ENCODE data around the gene SH3PXD2A. TPM values are rescaled to one million over a fixed set of nuclear protein-coding genes. Genes with fewer than 3 reads are reported as not detected.

Gene SH3PXD2A
- total and polyA plus RNA-seq, 10 of the 15 experiments (the other 5 are each of a cell fraction or from before 2014, with no cell fraction given) = 0.63 to 14.0 (median 4.4) TPM

- TF ChIP-seq TCF12 (IDR thresholded peaks at IDR 0.05; ENCODE audit: low read depth, low read length) = no peak
- no peak for TF ChIP-seq ZNF384 (IDR thresholded peaks at IDR 0.05; ENCODE audit: borderline replicate concordance, low read depth, low read length)
- TF ChIP-seq HDAC2 (IDR thresholded peaks at IDR 0.05) = no peak
- no peak for TF ChIP-seq ZNF592 (IDR thresholded peaks at IDR 0.05)
- TF ChIP-seq JUND (IDR thresholded peaks at IDR 0.05; ENCODE audit: low read depth, low read length) = no peak
Observed at GRCh38 chr10:103589074-103589630, 266.2 kb downstream of the SH3PXD2A start (continued).

GRCh38 chr10:103587073-103587472 is 268.3 kb downstream of the SH3PXD2A start:
- intact Hi-C loops (cut with micrococcal nuclease; ENCODE audit: unreplicated experiment) (no loop called here), in situ Hi-C loops (cut with MboI) (no loop called here)
- POLR2A ChIA-PET = no interaction called here
- FAIRE-seq (no peak), DNase-seq (ENCODE audit: low read depth, low spot score) (no peak), ATAC-seq (no peak)
- Histone ChIP-seq H3K4me3 (no peak overlapping the region), H3K4me1 (ENCODE audit: control insufficient read depth, insufficient read depth, low read length) (0 out of 2 replicates have a peak, but pooled peaks cover 5% of the 10 kb centered on the region), H4K20me1 (ENCODE audit: control insufficient read depth, insufficient read depth) (no peaks in the 10 kb centered on the region), H3K27ac (ENCODE audit: control insufficient read depth, insufficient read depth) (no peak overlapping the region), H3K36me3 (ENCODE audit: control insufficient read depth in 2 of 2, insufficient read depth in 2 of 2, low read length in 1 of 2) (no peaks in the 10 kb centered on the region), H3K79me2 (ENCODE audit: control insufficient read depth, insufficient read depth, low read length) (no peaks in the 10 kb centered on the region), H3K4me2 (ENCODE audit: control insufficient read depth, insufficient read depth) (0 out of 2 replicates have a peak overlapping the region, but pooled peaks have one; percentile 22), H3K9me3 (replicated peaks; ENCODE audit: control insufficient read depth, insufficient read depth, low read length) (no peaks in the 10 kb centered on the region; the same call in 2 of the 3 replicates), H3K9ac (ENCODE audit: control insufficient read depth, insufficient read depth, low read length) (no peak overlapping the region), H2AFZ (ENCODE audit: control insufficient read depth, low read depth, low read length) (no peak overlapping the region), H3K27me3 (replicated peaks in 1 of 2; ENCODE audit: control insufficient read depth in 2 of 2, insufficient read depth in 2 of 2, low read length in 1 of 2) (no peaks in the 10 kb centered on the region; a peak in 1 of 4 replicates)
- SMC1A ChIA-PET (ENCODE audit: uncharacterized antibody, unreplicated experiment) = no interaction called here
- RAD21 ChIA-PET (ENCODE audit: unreplicated experiment) = no interaction called here
- BruUV-seq (replicated peaks) = TSS peak; percentile 55
- CTCF ChIA-PET = interaction anchor here (0.8 kb wide), 1 partner anchor 125 kb away, joined by 3 read pairs; no protein-coding TSS in a partner anchor
- TF ChIP-seq MEF2A (IDR thresholded peaks at IDR 0.05; ENCODE audit: insufficient read depth, low read depth, low read length) (no peak), NFXL1 (IDR thresholded peaks at IDR 0.05; ENCODE audit: borderline replicate concordance) (no peak), RCOR1 (conservative IDR thresholded peaks at IDR 0.05; ENCODE audit: low read depth, low read length) (no peak), NKRF (conservative IDR thresholded peaks at IDR 0.05) (no peak), HDAC6 (IDR thresholded peaks at IDR 0.05; ENCODE audit: unreplicated experiment) (no peak), ELK1 (IDR thresholded peaks at IDR 0.05; ENCODE audit: low read depth, low read length) (no peak), MTA3 (IDR thresholded peaks at IDR 0.05; ENCODE audit: borderline replicate concordance, low read length) (no peak), CBX5 (IDR thresholded peaks at IDR 0.05; ENCODE audit: low read depth) (no peak), CREM (IDR thresholded peaks at IDR 0.05; ENCODE audit: low read depth) (no peak)

Data from GM12878 (cell line).